GM23338 (cell line): ENCODE measurements around the gene RAD51B. TPM values are rescaled to one million over a fixed set of nuclear protein-coding genes. Genes with fewer than 3 reads are reported as not detected.

Experiments
- ATAC-seq: fragments of 200-7000 bp; cut with Tn5 transposase; 3 replicates; pipeline ENCODE4 v1.9.1; 2020
- DNase-seq: peaks from one replicate; pipeline ENCODE4 v3.0.0-alpha.2; 2015; ENCODE audit warnings: low spot score
- H2AFZ ChIP-seq: fragments of 200-600 bp; sonication (generic); 2 replicates; pipeline ENCODE4 v1.8.0; 2016; ENCODE audit warnings: antibody characterized with exemption, mild to moderate bottlenecking, moderate library complexity
- H3F3A ChIP-seq: fragments of 200-600 bp; sonication (generic); replicated peaks from 2 replicates; pipeline ENCODE4 v1.8.0; 2017; ENCODE audit warnings: antibody characterized with exemption, mixed run types, low read depth
- H3K27ac ChIP-seq: fragments of 200-600 bp; sonication (generic); 2 replicates; pipeline ENCODE4 v1.6.1; 2016; ENCODE audit warnings: low read depth
- H3K27me3 ChIP-seq: fragments of 200-600 bp; sonication (generic); 2 replicates; pipeline ENCODE4 v1.8.0; 2016; ENCODE audit warnings: mild to moderate bottlenecking, mixed run types, moderate library complexity; ENCODE audit not compliant: insufficient read depth
- H3K36me3 ChIP-seq: fragments of 200-600 bp; sonication (generic); 2 replicates; pipeline ENCODE4 v1.8.0; 2016; ENCODE audit warnings: mild to moderate bottlenecking; ENCODE audit not compliant: insufficient read depth
- H3K4me1 ChIP-seq: fragments of 200-600 bp; sonication (generic); 2 replicates; pipeline ENCODE4 v1.8.0; 2016; ENCODE audit warnings: mild to moderate bottlenecking, moderate library complexity; ENCODE audit not compliant: insufficient read depth
- H3K4me2 ChIP-seq: fragments of 200-600 bp; sonication (generic); 2 replicates; pipeline ENCODE4 v1.7.1; 2017; ENCODE audit warnings: mixed run types
- H3K4me3 ChIP-seq: fragments of 200-600 bp; sonication (generic); 2 replicates; pipeline ENCODE4 v1.6.1; 2016; ENCODE audit warnings: mixed run types
- H3K79me2 ChIP-seq: fragments of 200-600 bp; sonication (generic); replicated peaks from 2 replicates; pipeline ENCODE4 v1.8.0; 2017; ENCODE audit warnings: mild to moderate bottlenecking; ENCODE audit not compliant: insufficient read depth
- H3K9me2 ChIP-seq: fragments of 200-600 bp; sonication (generic); 2 replicates; pipeline ENCODE4 v1.8.0; 2017; ENCODE audit not compliant: insufficient read depth
- H4K20me1 ChIP-seq: fragments of 200-600 bp; sonication (generic); replicated peaks from 2 replicates; pipeline ENCODE4 v1.8.0; 2017; ENCODE audit warnings: mild to moderate bottlenecking; ENCODE audit not compliant: insufficient read depth
- H3K27ac Mint-ChIP-seq: 2 replicates; pipeline ENCODE4 v1.8.0; 2020; ENCODE audit warnings: inconsistent platforms, mild to moderate bottlenecking, moderate library complexity, mixed read lengths
- H3K27me3 Mint-ChIP-seq: 3 replicates; pipeline ENCODE4 v1.8.0; 2022; ENCODE audit warnings: low read depth, mild to moderate bottlenecking, moderate library complexity, mixed read lengths, inconsistent platforms; ENCODE audit not compliant: insufficient read depth, poor library complexity
- H3K36me3 Mint-ChIP-seq: 3 replicates; pipeline ENCODE4 v1.8.0; 2021; ENCODE audit warnings: low read depth, mild to moderate bottlenecking, inconsistent platforms, moderate library complexity, mixed read lengths
- H3K4me1 Mint-ChIP-seq: 3 replicates; pipeline ENCODE4 v1.8.0; 2020; ENCODE audit warnings: mild to moderate bottlenecking, inconsistent platforms, mixed read lengths
- H3K4me3 Mint-ChIP-seq: 3 replicates; pipeline ENCODE4 v1.8.0; 2021; ENCODE audit warnings: moderate library complexity, mild to moderate bottlenecking, inconsistent platforms, mixed read lengths
- H3K9me3 Mint-ChIP-seq: 3 replicates; pipeline ENCODE4 v1.8.0; 2020; ENCODE audit warnings: moderate library complexity, mild to moderate bottlenecking, inconsistent platforms, mixed read lengths
- EZH2phosphoT487 ChIP-seq: fragments of 200-600 bp; sonication (generic); IDR thresholded peaks from one replicate; pipeline ENCODE4 v1.8.1; 2018; ENCODE audit warnings: antibody characterized with exemption; ENCODE audit not compliant: unreplicated experiment
- JUNB ChIP-seq: IDR thresholded peaks from one replicate; pipeline ENCODE4 v1.6.1; 2016; ENCODE audit warnings: antibody characterized with exemption; ENCODE audit not compliant: unreplicated experiment
- NANOG ChIP-seq: IDR thresholded peaks from 2 replicates; pipeline ENCODE4 v1.6.1; 2016; ENCODE audit warnings: antibody characterized with exemption, borderline replicate concordance
- POLR2AphosphoS5 ChIP-seq: IDR thresholded peaks from 2 replicates; pipeline ENCODE4 v1.6.1; 2016; ENCODE audit warnings: antibody characterized with exemption, low read depth
- STAT1 ChIP-seq: IDR thresholded peaks from one replicate; pipeline ENCODE4 v1.6.1; 2016; ENCODE audit warnings: antibody characterized with exemption; ENCODE audit not compliant: unreplicated experiment
- ZNF114 ChIP-seq: fragments of 250-450 bp; sonication (Bioruptor Pico); IDR thresholded peaks from 2 replicates; pipeline ENCODE4 v1.5.0; 2020; ENCODE audit warnings: mild to moderate bottlenecking, moderate library complexity
- ZNF331 ChIP-seq: fragments of 250-450 bp; sonication (Bioruptor Pico); IDR thresholded peaks from 2 replicates; pipeline ENCODE4 v1.5.0; 2020; ENCODE audit warnings: low read depth, mild to moderate bottlenecking, moderate library complexity
- polyA plus RNA-seq: library from polyadenylated mRNA; unstranded; fragments of >200 nt; fragmentation: Nextera tagmentation; extraction: Ambion mirVana; gene quantifications from 2 replicates; pipeline ENCODE4 v1.2.1, GENCODE V29; 2016
- total RNA-seq: library from RNA; depleted of rRNA; stranded (reverse); fragments of >200 nt; shearing (Covaris generic); gene quantifications from 2 replicates; pipeline ENCODE4 v1.2.3, GENCODE V29; 2014
- TF ChIP-seq, protein P1 (sequence below): IDR thresholded peaks from one replicate; pipeline ENCODE4 v1.6.1; 2018; ENCODE audit warnings: antibody characterized with exemption; ENCODE audit not compliant: unreplicated experiment
- TF ChIP-seq, protein P2 (sequence below): fragments of 250-450 bp; sonication (Bioruptor Pico); IDR thresholded peaks from 2 replicates; pipeline ENCODE4 v1.5.0; 2020; ENCODE audit warnings: mild to moderate bottlenecking, moderate library complexity

The RAD51B gene
- total and polyA plus RNA-seq, 2 experiments from 2014 or later: 15.7 to 29.1 TPM

- H3K27me3 Mint-ChIP-seq: peaks cover 2% of the 10 kb centered on the region
- no peak for ATAC-seq
- H3K27me3 ChIP-seq: no peaks in the 10 kb centered on the region
- H4K20me1 ChIP-seq: no peaks in the 10 kb centered on the region
- no peak overlapping the region for H3K4me3 Mint-ChIP-seq
- H3K36me3 Mint-ChIP-seq: no peaks in the 10 kb centered on the region
- no peak for TF ChIP-seq JUNB
- TF ChIP-seq ZNF331 (CRISPR knock-in tag): no peak
- no peak for TF ChIP-seq NANOG
- TF ChIP-seq, protein P1, sequence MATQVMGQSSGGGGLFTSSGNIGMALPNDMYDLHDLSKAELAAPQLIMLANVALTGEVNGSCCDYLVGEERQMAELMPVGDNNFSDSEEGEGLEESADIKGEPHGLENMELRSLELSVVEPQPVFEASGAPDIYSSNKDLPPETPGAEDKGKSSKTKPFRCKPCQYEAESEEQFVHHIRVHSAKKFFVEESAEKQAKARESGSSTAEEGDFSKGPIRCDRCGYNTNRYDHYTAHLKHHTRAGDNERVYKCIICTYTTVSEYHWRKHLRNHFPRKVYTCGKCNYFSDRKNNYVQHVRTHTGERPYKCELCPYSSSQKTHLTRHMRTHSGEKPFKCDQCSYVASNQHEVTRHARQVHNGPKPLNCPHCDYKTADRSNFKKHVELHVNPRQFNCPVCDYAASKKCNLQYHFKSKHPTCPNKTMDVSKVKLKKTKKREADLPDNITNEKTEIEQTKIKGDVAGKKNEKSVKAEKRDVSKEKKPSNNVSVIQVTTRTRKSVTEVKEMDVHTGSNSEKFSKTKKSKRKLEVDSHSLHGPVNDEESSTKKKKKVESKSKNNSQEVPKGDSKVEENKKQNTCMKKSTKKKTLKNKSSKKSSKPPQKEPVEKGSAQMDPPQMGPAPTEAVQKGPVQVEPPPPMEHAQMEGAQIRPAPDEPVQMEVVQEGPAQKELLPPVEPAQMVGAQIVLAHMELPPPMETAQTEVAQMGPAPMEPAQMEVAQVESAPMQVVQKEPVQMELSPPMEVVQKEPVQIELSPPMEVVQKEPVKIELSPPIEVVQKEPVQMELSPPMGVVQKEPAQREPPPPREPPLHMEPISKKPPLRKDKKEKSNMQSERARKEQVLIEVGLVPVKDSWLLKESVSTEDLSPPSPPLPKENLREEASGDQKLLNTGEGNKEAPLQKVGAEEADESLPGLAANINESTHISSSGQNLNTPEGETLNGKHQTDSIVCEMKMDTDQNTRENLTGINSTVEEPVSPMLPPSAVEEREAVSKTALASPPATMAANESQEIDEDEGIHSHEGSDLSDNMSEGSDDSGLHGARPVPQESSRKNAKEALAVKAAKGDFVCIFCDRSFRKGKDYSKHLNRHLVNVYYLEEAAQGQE: no peak
- TF ChIP-seq POLR2AphosphoS5: no peak
- no peak for TF ChIP-seq EZH2phosphoT487
- peaks cover 4% of the 10 kb centered on the region; the same call in 1 of the 2 replicates for H3K9me2 ChIP-seq
- H3K4me3 ChIP-seq: no peak overlapping the region
- H2AFZ ChIP-seq: no peak overlapping the region
- H3K9me3 Mint-ChIP-seq: no peaks in the 10 kb centered on the region
- H3K27ac ChIP-seq: no peak overlapping the region
- no peaks in the 10 kb centered on the region for H3K36me3 ChIP-seq
- no peaks in the 10 kb centered on the region; the same call in 1 of the 2 replicates for H3K4me1 ChIP-seq
- H3K4me1 Mint-ChIP-seq: peaks cover 11% of the 10 kb centered on the region
- H3K79me2 ChIP-seq: no peaks in the 10 kb centered on the region
- H3K27ac Mint-ChIP-seq: no peak overlapping the region
- H3F3A ChIP-seq: no peaks in the 10 kb centered on the region
- DNase-seq: no peak
- H3K4me2 ChIP-seq: no peak overlapping the region
Measured at GRCh38 chr14:68211421-68211820, 391.8 kb downstream of the RAD51B start.

GRCh38 chr14:68211886-68212285, 392.3 kb downstream of the RAD51B start:
- H3K27me3 Mint-ChIP-seq: no peaks in the 10 kb centered on the region
- no peak overlapping the region for H3K4me3 Mint-ChIP-seq
- no peaks in the 10 kb centered on the region for H3K9me3 Mint-ChIP-seq
- DNase-seq: no peak
- Histone ChIP-seq H2AFZ (no peak overlapping the region), H3K9me2 (peaks cover 4% of the 10 kb centered on the region; the same call in 1 of the 2 replicates), H3K79me2 (no peaks in the 10 kb centered on the region), H3F3A (no peaks in the 10 kb centered on the region), H3K4me1 (no peaks in the 10 kb centered on the region; the same call in 1 of the 2 replicates), H3K4me3 (no peak overlapping the region), H3K36me3 (no peaks in the 10 kb centered on the region), H3K4me2 (no peak overlapping the region), H4K20me1 (no peaks in the 10 kb centered on the region), H3K27ac (no peak overlapping the region), H3K27me3 (no peaks in the 10 kb centered on the region)
- no peak for ATAC-seq
- no peak overlapping the region for H3K27ac Mint-ChIP-seq
- H3K36me3 Mint-ChIP-seq: no peaks in the 10 kb centered on the region
- H3K4me1 Mint-ChIP-seq: peaks cover 13% of the 10 kb centered on the region
- no peak for TF ChIP-seq ZNF331 (CRISPR knock-in tag)
- no peak for TF ChIP-seq STAT1
- TF ChIP-seq, protein P1: no peak
- TF ChIP-seq, protein P2, sequence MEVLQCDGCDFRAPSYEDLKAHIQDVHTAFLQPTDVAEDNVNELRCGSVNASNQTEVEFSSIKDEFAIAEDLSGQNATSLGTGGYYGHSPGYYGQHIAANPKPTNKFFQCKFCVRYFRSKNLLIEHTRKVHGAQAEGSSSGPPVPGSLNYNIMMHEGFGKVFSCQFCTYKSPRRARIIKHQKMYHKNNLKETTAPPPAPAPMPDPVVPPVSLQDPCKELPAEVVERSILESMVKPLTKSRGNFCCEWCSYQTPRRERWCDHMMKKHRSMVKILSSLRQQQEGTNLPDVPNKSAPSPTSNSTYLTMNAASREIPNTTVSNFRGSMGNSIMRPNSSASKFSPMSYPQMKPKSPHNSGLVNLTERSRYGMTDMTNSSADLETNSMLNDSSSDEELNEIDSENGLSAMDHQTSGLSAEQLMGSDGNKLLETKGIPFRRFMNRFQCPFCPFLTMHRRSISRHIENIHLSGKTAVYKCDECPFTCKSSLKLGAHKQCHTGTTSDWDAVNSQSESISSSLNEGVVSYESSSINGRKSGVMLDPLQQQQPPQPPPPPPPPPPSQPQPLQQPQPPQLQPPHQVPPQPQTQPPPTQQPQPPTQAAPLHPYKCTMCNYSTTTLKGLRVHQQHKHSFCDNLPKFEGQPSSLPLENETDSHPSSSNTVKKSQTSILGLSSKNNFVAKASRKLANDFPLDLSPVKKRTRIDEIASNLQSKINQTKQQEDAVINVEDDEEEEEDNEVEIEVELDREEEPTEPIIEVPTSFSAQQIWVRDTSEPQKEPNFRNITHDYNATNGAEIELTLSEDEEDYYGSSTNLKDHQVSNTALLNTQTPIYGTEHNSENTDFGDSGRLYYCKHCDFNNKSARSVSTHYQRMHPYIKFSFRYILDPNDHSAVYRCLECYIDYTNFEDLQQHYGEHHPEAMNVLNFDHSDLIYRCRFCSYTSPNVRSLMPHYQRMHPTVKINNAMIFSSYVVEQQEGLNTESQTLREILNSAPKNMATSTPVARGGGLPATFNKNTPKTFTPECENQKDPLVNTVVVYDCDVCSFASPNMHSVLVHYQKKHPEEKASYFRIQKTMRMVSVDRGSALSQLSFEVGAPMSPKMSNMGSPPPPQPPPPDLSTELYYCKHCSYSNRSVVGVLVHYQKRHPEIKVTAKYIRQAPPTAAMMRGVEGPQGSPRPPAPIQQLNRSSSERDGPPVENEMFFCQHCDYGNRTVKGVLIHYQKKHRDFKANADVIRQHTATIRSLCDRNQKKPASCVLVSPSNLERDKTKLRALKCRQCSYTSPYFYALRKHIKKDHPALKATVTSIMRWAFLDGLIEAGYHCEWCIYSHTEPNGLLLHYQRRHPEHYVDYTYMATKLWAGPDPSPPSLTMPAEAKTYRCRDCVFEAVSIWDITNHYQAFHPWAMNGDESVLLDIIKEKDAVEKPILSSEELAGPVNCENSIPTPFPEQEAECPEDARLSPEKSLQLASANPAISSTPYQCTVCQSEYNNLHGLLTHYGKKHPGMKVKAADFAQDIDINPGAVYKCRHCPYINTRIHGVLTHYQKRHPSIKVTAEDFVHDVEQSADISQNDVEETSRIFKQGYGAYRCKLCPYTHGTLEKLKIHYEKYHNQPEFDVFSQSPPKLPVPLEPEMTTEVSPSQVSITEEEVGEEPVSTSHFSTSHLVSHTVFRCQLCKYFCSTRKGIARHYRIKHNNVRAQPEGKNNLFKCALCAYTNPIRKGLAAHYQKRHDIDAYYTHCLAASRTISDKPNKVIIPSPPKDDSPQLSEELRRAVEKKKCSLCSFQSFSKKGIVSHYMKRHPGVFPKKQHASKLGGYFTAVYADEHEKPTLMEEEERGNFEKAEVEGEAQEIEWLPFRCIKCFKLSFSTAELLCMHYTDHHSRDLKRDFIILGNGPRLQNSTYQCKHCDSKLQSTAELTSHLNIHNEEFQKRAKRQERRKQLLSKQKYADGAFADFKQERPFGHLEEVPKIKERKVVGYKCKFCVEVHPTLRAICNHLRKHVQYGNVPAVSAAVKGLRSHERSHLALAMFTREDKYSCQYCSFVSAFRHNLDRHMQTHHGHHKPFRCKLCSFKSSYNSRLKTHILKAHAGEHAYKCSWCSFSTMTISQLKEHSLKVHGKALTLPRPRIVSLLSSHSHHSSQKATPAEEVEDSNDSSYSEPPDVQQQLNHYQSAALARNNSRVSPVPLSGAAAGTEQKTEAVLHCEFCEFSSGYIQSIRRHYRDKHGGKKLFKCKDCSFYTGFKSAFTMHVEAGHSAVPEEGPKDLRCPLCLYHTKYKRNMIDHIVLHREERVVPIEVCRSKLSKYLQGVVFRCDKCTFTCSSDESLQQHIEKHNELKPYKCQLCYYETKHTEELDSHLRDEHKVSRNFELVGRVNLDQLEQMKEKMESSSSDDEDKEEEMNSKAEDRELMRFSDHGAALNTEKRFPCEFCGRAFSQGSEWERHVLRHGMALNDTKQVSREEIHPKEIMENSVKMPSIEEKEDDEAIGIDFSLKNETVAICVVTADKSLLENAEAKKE: no peak
- no peak for TF ChIP-seq ZNF114 (CRISPR knock-in tag)
- no peak for TF ChIP-seq JUNB
